ENCODE data around the gene PSPH.
"Not testable (repeated sequence)": the region's sequence is repeated elsewhere in the genome, so short reads cannot be mapped to it uniquely, and the experiment has no call there.

The PSPH gene

GRCh38 chr7:56062382-56062781 lies 11.1 kb upstream of the PSPH start:
- DNase-seq (ENCODE audit: low spot score): no peak

- DNase-seq (ENCODE audit: low spot score): no peak
Measured at GRCh38 chr7:56053993-56054392, 2.7 kb upstream of the PSPH start.

DNA sequence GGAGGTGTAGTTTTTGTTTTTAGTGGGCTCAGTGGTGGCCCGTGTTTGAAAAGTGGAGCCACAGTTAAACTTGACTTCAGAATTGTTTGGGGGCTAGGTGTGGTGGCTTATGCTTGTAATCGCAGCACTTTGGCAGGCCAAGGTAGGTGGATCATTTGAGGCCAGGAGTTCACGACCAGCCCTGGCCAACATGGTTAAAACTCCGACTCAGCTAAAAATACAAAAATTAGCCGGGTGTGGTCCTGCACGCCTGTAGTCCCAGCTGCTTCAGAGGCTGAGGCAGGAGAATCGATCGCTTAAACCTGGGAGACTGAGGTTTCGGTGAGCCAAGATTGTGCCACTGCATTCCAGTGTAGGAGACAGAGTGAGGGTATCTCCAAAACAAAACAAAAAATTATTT lies 2.1 kb upstream of the PSPH start:
- no peak for DNase-seq (ENCODE audit: low spot score)

DNA sequence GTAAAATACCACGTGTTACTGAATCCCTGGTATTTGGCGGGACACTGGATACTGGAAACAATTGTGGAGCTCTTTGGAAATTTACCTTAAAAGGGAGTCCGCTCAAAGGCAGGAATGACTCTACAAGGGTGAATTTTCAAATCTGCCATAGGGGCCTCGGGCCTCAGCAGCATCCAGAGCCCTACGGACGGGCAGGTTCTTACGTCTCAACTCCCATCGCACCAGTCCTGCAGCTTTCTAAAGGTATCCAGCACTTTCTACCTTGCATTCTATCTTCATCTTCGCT lies 248 bp downstream of the PSPH start:
- DNase-seq (ENCODE audit: low spot score): no peak

DNA sequence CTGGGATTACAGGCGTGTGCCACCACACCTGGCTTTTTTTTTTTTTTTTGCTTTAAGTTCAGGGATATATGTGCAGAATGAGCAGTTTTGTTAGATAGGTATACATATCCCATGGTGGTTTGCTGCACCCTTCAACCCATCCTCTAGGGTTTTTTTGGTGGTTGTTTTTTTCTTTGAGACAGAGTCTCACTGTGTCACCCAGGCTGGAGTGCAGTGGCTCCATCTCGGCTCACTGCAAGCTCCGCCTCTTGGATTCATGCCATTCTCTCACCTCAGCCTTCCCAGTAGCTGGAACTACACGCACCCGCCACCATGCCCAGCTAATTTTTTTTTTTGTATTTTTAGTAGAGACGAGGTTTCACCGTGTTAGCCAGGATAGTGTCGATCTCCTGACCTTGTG lies 2.5 kb downstream of the PSPH start:
- DNase-seq (ENCODE audit: low spot score): not testable (repeated sequence)

GRCh38 chr7:56048245-56048644 lies 3.0 kb downstream of the PSPH start:
- no peak for DNase-seq (ENCODE audit: low spot score)

DNA sequence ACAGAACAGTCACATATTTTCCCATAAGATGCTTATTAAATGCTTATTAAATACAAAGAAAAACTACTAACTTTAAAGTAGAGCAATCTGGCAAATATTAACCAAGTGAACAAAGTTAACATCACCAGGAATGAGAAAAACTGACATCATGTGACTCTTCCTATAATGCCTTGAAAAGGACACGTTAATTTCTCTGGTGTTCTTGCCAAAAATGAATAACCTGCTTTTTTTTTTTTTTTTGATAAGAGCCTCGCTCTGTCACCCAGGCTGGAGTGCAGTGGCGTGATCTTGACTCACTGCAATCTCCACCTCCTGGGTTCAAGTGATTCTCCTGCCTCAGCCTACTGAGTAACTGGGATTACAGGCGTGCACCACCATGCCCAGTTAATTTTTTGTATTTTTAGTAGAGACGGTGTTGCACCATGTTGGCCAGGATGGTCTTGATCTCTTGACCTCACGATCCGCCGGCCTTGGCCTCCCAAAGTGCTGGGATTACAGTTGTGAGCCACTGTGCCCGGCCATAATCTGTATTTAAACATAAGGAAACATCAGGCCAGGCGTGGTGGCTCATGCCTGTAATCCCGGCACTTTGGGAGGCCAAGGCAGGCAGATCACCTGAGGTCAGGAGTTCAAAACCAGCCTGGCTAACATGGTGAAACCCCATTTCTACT lies 3.7 kb downstream of the PSPH start:
- not testable (repeated sequence) for DNase-seq (ENCODE audit: low spot score)

DNA sequence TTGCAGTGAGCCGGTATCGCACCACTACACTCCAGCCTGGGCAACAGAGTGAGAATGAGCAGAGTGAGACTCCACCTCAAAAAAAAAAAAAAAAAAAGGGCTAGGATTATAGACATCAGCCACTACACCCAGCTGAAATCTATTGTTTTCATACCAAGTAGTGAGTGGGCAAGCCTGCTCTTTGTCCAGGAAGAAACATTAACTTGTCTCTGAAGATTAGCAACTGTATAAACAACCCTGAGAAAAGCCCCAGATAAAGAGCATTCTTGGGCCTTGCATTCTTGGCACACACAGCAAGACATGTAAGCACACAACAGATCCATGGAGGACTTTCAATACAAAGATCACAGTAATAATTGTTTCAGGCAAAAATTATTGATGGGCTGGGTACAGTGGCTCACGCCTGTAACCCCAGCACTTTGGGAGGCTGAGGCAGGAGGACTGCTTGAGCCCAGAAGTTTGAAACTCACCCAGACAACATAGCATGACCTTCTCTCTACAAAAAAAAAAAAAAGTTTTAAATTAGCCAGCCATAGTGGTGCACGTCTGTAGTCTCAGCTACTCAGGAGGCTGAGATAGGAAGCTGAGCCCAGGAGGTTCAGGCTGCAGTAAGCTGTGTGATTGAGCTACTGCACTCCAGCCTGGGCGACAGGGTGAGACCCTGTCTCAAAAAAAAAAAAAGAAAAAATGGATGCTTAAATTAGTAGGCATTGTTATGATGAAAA lies 4.4 kb downstream of the PSPH start:
- no peak for DNase-seq (ENCODE audit: low spot score)

DNA sequence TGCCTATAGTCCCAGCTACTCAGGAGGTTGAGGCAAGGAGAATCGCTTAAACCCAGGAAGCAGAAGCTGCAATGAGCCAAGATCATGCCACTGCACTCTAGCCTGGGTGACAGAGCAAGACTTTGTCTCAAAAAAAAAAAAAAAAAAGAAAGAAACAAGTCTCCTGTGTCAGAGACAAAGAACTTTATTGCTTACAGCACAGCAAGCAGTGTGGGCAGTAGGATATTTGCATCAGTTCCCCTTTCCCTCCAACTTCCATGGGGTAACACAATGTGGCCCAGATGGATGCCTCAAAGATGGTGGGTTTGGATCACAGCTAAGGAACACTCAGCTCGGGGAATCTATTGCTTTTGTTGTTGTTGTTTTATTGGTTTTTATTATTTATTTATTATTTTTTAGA lies 5.5 kb downstream of the PSPH start:
- DNase-seq (ENCODE audit: low spot score): not testable (repeated sequence)

DNA sequence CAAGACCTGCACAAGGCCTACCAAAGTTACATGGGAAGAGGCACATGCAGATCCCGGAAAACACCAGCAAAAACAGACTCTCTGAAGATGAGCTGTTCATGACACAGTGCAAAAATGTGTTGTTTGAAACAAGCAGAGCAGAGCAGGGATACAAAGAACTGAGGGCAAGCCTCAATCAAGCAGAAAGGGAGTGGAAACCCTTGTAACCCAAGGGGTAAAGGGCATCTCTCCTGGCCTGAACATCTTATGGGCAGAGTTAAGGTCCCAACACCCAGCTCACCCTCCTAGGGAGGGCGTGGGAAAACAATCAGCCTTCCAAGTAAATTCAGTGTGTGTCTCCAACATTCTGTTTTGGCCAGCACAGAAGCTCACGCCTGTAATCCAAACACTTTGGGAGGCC lies 10.5 kb downstream of the PSPH start:
- DNase-seq (ENCODE audit: low spot score): no peak

DNA sequence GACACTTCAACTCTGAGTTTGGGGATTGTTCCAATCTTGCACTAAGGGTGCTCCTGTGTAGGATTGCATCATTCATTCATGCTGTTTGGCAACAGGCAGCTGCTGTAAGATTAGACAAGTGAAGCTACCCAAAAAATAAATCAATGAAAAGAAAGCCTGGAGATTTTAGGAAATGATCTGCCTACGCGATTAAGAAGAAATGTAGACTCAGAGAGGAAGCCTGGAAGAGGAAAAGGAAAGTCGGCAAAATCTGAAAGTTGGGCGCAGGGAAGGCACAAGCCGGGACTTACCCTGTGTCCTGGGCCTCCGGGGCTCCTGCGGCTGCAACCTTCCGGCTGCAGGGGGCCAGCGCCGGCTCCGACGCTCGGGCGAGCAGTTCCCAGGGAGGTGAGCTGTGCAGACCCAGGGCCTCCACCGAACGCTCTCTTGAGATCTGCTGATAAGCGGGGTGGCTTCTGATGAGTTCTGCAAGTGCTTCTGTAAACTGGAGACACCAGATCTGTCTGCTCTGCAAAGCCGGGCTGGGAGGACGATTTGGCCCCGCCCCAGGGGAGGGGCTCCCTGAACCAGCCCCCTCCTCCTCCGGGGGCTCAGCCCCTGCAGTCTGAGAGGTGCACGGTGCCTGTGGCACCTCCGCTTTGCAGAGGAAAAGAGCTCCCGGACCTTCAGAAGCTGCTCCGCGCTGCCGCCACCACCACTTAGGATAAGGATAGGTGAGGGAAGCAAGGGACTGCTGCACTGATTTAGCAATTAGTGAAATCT lies 17.4 kb downstream of the PSPH start:
- peak; percentile 90 for DNase-seq (ENCODE audit: low spot score)

DNA sequence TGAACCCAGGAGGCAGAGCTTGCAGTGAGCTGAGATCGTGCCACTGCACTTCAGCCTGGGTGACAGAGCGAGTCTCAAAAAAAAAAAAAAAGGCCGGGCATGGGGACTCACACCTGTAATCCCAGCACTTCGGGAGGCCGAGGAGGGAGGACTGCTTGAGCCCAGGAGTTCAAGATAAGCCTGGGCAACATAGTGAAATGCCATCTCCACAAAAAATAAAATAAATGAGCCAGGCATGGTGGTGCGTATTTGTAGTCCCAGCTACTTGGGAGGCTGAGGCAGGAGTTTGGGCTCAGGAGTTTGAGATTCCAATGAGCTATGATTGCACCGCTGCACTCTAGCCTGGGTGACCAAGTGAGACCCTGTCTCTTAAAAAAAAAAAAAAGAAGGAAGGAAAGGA lies 18.7 kb downstream of the PSPH start:
- not testable (repeated sequence) for DNase-seq (ENCODE audit: low spot score)

GRCh38 chr7:56031556-56031955 lies 19.7 kb downstream of the PSPH start:
- not testable (repeated sequence) for DNase-seq (ENCODE audit: low spot score)

DNA sequence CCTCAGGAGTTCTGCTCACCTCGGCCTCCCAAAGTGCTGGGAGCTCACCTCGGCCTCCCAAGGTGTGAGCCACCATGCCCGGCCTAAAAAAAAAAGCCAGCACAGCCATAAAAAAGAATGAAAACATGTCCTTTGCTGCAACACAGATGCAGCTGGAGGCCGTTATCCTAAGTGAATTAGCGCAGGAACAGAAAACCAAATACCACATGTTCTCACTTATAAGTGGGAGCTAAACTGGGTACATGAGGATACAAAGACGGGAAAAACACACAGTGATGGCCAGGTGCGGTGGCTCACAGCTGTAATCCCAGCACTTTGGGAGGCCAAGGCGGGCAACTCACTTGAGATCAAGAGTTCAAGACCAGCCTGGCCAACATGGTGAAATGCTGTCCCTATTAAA lies 20.9 kb downstream of the PSPH start:
- DNase-seq (ENCODE audit: low spot score): no peak

GRCh38 chr7:56028942-56029630 lies 22.2 kb downstream of the PSPH start:
- DNase-seq (ENCODE audit: low spot score): no peak

GRCh38 chr7:56026538-56026937 lies 24.7 kb downstream of the PSPH start:
- no peak for DNase-seq (ENCODE audit: low spot score)

GRCh38 chr7:56023500-56023899 lies 27.7 kb downstream of the PSPH start:
- DNase-seq (ENCODE audit: low spot score): no peak

DNA sequence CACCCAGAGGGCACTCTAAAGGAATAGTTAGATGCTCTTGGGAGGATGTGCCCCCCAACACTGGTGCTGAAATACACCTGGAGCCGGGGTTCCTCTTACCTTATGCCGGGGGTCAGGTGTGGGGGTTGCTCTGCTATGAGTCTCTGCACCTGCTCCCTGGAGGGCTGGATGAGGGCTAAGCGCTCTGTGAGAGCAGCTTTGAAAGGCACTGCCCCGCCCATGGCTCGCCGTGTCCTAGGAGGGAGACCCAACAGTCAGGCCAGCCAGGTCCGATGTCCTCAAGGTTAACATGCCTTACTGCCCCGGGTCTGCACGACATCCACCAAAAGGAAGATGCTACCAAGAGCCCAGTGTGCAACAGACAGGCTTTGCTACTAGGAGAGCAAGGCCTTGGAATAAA lies 31.7 kb downstream of the PSPH start:
- no peak for DNase-seq (ENCODE audit: low spot score)

- DNase-seq (ENCODE audit: low spot score): not testable (repeated sequence)
Measured at GRCh38 chr7:56017015-56017414, 34.2 kb downstream of the PSPH start.

DNA sequence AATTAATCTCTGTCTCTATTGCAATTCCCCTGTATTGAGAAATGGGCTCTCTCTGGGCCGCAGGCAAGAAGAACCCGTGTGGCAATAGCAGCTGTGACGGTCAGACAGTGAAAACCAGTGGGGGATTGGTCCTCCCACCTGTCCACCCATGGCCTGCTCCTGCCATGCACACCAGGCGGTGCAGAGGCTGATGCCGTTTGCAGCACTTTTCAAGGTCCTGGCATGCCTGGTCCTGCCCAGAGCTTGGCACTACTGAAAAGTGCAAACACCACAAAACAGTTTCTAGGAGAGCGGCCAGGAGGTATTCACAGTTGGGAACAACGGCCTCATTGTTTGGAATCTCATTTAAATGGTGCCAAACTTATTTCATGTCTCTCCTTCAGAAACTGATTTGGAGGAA lies 41.5 kb downstream of the PSPH start:
- no peak for DNase-seq (ENCODE audit: low spot score)

DNA sequence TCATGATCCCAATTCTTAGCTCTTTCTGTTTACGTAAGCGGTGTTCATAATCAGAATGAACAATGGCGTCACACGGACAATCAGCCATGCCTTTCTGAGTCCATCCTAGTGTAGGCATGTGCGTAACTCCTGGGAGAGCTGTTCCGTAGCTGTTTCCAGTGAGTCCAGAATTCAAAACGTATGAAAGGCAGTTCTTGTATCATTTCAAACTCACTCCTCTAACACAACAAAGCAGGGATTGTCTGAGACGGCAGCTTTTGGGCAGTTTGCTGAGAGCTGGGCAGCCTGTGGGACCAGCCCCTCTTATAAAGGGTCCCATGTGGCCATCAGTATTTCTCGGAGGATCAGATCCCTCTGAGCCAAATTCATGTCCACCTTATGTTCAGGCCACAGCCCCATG lies 43.4 kb downstream of the PSPH start:
- no peak for DNase-seq (ENCODE audit: low spot score)

DNA sequence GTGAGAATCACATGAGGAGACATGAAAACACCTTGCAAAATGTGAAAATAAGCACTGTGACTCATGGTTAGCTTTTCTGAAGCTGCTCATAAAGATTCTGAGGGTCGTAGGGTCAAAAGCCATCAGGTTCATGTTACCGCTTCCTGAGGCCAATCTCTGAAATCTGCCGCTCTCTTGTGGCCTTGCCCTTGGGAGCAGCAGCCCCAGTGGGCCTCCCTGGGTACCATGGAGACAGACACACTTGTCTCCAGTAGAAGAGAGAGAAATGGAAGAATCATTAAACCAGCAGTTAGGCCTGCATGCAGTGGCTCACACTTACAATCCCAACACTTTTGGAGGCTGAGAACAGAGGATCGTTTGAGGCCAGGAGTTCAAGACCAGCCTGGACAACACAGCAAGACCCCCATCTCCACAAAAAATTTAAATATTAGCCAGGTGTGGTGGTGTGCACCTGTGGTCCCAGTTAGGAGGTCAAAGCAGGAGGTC lies 44.0 kb downstream of the PSPH start:
- no peak for DNase-seq (ENCODE audit: low spot score)

- no peak for DNase-seq (ENCODE audit: low spot score)
Measured at GRCh38 chr7:56003749-56004148, 47.5 kb downstream of the PSPH start.
